ENCODE results near the gene SLC25A11.

DNA sequence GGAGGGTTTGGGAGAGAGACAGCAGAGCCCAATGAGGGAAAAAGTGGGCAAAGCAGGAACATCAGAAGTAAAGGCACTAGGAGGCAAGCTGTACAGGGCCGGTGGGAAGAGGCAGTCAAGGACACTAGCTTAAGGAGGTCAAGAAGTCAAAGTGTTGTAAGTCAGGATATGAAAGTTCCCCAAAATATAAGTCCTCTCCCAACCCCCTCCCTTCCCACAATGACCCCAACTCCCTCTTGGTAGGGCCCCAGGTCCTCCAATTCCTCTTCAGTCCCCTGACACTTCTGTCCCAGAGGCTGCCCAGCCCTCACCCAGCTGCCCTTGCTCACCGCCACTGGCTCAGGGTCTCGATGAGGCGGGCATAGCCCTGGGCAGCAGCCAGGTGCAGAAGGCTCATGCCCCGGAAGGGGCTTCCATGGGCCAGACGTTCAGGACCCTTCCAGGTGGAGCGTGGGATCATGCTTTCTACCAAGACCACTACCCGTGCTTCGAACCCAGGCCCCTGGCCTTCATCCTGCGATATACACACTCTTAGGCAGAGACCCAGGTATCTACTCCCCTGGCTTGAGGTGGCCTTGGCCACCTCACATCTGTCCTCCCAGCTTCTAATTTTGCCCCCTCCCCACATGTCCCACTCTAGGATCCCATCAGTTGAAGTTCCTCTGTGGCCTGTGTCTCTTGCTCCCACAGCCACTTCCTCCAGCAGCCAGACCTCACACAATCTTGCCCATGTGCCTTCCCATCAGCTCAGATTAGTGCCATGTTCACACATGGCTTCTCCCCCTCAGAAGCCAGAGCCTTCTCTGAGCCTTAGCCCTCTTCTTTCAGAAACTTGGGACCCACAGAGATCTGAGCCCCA lies 33.6 kb upstream of the SLC25A11 start:
- TF ChIP-seq, protein P1, sequence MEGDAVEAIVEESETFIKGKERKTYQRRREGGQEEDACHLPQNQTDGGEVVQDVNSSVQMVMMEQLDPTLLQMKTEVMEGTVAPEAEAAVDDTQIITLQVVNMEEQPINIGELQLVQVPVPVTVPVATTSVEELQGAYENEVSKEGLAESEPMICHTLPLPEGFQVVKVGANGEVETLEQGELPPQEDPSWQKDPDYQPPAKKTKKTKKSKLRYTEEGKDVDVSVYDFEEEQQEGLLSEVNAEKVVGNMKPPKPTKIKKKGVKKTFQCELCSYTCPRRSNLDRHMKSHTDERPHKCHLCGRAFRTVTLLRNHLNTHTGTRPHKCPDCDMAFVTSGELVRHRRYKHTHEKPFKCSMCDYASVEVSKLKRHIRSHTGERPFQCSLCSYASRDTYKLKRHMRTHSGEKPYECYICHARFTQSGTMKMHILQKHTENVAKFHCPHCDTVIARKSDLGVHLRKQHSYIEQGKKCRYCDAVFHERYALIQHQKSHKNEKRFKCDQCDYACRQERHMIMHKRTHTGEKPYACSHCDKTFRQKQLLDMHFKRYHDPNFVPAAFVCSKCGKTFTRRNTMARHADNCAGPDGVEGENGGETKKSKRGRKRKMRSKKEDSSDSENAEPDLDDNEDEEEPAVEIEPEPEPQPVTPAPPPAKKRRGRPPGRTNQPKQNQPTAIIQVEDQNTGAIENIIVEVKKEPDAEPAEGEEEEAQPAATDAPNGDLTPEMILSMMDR (IDR thresholded peaks at IDR 0.05; ENCODE audit: insufficient read depth, low read depth, low read length) = no peak
- TF ChIP-seq EZH2 (IDR thresholded peaks at IDR 0.05; ENCODE audit: insufficient read depth, low read length) = no peak

Measured in astrocyte (in vitro differentiated cells and primary cell).